CD4-positive, alpha-beta T cell treated with Interleukin-6 for 4 hours (primary cell): ENCODE data around the gene SETD6.
"Not testable (repeated sequence)": the region's sequence is repeated elsewhere in the genome, so short reads cannot be mapped to it uniquely, and the experiment has no call there.

Experiments
- DNase-seq: peaks from one replicate; pipeline ENCODE4 v3.0.0-alpha.2; 2020; ENCODE audit warnings: mixed read lengths

Gene SETD6, protein sequence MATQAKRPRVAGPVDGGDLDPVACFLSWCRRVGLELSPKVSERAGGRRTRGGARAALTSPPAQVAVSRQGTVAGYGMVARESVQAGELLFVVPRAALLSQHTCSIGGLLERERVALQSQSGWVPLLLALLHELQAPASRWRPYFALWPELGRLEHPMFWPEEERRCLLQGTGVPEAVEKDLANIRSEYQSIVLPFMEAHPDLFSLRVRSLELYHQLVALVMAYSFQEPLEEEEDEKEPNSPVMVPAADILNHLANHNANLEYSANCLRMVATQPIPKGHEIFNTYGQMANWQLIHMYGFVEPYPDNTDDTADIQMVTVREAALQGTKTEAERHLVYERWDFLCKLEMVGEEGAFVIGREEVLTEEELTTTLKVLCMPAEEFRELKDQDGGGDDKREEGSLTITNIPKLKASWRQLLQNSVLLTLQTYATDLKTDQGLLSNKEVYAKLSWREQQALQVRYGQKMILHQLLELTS

DNA sequence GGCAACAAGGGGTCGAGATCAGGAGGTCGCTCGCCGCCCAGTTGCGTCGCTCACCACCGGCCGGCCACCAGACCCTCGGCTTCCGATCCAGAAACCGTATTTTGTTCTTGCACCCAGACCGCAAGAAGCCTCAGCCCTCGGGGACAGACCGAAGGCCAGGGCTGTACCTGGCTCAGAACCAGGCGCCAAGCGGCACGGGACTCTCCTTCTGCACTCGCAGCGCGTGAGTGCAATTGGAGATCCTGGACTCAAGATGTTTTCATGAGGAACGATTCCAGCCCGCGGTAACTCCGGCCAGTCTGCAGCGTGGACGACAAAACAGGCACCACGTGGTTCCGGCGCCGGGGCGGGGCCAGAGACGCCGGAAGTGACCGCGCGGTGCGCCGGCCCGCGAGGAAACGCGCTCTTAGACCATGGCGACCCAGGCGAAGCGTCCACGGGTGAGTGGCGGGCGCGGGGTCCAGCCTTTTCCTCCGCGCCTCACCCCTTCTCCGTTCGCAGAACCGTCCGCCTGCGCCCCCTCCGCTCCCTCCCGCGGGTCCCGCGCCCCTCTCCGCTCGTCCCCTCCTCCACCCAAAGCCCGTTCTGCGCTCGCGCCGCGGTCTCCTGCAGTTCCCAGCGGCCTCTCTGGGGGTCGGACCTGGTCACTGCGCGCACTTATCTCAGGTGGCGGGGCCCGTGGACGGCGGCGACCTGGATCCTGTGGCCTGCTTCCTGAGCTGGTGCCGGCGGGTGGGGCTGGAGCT is at the start of gene SETD6:
Gene SETD6 (plus strand): TSS at position 393 of the 746 bp plus-strand sequence. CDS start 21 bp downstream, at position 414.
- peak; percentile 73 for DNase-seq

DNA sequence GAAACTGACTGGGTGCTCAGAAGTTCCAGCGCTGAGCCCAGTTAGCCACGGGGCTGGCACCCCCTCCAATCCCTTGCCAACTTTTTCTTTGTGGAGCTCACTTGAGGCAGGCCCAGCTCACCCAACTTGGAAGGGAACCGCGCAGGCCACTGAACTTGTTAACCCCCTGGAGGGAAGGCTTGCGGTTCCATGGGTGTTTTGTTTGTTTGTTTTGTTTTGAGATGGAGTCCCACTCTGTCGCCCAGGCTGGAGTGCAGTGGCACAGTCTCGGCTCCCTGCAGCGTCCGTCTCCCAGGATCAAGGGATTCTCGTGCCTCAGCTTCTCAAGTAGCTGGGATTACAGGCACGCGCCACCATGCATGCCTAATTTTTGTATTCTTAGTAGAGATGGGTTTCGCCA is 49.5 kb upstream of the SETD6 start:
- DNase-seq = no peak

DNA sequence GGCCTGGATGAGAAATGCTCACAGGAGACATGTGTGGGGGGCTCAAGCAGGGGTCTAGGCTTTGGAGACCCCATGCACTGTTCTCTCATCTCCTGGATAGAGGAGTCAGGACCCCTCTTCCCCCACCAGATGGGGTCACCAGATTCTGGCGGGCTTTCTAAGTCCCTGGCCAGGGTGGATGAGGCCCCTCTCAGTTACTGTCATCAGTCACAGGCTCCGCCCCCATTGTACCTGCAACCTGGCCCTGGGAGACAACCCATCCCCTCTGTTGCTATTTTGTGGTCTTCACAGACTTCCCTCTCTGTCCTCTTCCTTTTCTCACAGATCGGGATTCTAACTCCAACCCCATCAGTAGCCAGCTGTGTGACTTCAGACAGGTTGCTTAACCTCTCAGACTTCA is 48.9 kb upstream of the SETD6 start:
- no peak for DNase-seq

DNA sequence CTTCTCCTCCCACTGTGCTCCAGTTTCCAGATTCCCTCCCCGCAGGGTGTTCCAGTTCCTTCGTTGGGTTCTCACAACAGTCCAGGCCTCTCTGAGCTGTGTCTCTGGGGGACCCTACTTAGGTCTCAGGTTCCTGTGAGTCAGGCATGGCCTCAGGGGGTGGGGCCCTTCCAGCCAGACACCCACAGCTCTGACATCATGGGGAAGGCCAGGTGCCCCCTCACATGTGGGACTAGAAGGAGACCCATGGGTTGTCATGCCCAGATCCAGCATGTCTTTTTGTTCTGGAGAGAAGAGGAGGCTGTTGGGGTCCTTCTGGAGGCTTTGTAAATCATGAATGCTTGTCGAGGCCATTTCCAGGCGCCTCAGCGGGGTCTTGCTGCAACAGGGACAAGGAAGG is 47.4 kb upstream of the SETD6 start:
- DNase-seq = no peak

DNA sequence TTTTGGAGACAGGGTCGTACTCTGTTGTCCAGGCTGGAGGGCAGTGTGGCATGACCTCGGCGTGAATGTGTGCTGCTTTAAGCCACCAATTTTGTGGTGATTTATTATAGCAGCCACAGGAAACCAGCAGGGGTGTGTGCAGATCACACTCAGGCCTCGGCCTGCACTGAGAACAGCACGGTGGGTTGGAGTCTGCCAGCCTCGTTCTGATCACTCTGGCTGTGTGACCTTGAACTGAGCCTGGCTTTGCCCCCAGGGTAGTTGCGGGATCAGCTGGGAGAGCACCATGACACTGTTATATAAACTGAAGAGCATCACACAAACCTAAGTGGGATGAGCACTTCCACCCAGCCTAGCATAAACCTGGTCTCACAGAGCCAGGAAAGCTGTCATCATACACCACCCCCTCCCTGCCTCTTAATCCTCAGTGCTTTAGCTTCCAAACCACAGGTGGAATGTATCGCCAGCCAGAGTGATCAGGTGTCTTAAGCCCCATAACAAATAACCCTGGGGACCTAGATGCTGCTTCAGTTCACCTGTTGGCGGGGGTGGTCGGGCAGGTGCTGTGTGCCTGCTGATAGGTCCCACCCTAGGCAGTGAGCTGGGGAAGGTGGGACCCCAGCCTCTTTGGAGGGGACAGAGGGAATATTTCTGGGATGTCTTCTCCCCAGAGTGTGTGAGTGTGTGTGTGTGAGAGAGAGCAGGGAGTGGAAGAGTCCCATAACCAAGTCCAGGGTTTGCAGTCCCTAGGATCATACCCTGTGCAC is 43.9 kb upstream of the SETD6 start:
- no peak for DNase-seq

DNA sequence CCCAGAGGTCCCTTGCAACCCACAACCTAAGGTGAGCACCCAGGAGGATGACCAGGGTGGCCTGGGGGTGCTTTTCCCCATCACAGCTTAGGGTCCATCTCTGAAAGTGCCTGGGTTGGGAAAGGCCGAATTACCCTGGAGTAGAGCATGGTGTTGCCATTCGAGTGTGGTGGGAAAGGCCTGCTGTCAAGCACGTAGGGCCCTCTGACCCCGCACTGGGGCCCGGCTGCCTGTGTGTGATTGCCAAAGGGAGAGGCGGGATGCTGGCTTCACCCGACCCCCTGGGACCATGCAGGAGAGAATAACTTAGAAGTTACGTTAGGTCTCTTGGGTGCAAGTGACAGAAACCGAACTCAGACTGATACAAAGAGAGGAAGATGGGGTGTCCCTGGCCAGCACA is 43.1 kb upstream of the SETD6 start:
- no peak for DNase-seq

DNA sequence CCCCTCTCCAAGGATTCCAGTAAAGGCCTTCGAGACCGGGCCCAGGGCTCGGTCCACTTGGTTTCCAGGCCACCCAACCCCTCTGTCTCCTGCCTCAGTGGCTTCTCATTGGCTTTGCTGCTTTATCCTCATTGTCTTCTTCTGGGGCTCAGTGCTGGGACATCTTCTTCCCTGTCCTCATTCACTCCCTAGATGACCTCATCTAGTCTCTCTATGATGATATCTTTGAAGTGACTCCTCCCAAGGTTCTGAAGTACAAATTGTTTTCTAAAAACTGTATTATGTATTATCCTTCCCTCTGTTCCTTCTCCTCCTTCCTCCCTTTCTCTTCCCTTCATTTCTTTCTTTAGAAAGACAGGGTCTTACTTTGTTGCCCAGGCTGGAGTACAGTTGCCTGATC is 42.5 kb upstream of the SETD6 start:
- no peak for DNase-seq

DNA sequence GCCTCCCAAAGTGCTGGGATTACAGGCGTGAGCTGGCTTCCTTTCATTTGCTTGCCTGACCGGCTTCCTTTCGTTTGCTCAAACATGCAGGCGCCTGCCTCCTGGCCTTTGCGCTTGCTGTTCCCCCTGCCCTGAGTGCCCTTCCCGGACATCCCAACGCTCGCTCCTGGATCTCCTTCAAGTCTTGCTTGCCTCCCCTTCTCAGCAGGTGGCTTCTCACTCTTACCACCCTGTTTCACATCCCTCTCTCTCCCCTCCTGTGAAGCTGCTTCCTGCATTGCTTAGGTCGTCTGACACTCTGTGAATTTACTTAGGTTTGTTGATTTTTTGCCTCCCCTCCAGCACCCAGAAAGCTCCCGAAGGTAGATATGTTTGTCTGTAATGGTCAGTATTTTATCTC is 41.0 kb upstream of the SETD6 start:
- no peak for DNase-seq

DNA sequence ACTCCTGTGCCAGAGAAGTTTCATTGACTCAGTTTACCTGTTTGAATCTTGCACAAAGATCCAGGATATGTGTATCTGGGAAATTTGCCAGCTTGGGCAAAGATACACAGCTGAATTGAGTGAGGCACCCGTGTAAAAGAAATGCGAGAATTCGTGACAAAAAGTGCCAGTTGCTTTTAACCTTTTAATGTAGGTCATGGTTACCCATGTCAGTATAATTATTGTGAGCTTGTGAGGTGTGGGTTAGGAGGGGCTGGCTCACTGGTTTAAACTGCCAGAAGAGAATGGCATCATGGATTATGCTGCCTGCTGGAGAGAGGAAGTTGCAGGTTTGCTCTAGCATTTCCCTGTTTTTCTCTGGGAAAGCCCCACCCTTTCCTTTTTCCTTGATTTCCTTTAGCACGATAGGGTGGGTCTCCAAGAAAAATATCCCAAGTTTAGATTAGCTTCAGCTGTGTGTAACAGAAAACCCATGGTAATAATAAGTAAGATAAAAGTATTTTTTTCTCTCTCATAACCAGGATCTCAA is 40.2 kb upstream of the SETD6 start:
- no peak for DNase-seq

DNA sequence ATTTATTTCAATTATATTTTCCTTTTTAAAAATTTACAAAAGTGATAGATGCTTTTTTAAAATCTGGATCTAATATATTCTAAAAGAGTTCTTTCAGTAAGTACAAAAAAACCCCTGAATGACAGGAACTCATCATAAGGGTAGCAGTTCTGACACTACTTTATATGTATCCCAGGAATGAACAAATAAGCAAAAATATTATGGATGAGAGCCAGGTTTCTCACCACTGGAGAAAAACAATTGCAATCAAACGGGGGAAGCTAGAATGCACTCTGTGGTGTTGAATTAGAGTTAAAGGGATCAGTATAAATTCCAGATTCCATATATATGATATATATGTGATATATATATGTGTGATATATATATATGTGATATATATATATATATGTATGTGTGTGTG is 38.5 kb upstream of the SETD6 start:
- no peak for DNase-seq

DNA sequence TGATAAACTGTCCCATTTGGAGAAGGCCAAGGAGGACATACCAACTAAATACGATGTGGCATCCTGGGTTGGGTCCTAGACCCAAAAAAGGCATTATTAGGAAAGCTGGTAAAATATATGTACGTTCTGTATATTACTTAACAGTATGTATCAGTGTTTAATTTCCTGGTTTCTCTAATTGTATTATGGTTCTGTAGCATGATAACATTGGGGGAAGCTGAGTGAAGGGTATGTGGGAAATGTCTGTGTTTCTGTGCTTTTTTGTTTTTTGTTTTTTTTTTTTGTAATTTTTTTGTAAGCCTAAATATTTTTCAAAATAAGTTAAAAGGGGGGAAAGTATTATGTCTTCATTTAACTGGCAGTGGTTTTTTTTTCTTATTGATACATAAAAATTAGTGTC is 36.9 kb upstream of the SETD6 start:
- no peak for DNase-seq

DNA sequence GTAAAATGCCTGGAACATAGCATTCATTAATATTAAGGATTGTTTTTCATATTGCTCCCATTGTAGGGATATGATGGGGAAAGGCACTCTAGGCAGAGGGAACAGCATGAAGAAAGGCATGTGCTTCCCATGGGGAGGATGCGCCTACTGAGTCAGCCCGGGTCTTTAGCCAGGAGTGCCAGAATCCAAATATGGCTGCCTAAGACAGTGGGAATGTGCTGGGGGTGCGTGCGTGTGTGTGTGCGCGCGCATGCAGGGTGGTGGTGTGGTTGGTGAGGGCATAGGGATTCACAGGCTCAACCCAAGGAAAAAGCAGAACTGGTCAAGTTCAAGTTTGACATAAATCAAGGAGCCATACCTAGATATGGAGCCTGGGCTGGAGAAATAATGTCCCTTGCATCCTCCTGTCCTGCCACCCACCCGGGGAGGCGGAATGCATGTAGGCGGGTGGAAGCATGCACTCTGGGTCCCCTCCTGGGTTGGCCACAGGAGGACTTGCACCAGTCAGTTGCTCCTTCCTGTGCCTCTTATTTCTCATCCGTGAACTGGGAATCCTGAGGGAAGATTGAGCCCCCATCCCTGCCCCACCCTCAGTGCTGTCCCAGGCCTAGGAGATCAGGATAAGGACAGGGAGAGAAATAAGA is 34.0 kb upstream of the SETD6 start:
- DNase-seq = no peak

DNA sequence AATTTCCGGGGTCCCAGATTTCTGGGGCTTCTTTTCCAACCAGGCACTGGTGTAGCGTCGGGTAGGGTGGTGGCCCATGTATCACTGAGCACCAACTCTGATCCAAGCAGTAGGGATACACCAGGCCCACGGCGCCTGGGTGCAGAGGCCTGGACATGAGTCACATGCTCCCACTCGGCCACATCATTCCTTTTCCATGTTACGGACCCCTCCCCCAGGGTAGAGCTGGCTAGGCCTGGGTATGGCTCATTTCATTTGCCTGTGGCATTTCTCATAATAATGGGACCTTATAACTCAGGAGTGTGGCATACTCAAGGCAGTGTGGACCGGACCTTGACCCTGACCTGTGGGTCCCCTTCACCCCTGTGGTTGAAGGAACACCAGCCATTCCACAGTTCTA is 33.4 kb upstream of the SETD6 start:
- DNase-seq = no peak

DNA sequence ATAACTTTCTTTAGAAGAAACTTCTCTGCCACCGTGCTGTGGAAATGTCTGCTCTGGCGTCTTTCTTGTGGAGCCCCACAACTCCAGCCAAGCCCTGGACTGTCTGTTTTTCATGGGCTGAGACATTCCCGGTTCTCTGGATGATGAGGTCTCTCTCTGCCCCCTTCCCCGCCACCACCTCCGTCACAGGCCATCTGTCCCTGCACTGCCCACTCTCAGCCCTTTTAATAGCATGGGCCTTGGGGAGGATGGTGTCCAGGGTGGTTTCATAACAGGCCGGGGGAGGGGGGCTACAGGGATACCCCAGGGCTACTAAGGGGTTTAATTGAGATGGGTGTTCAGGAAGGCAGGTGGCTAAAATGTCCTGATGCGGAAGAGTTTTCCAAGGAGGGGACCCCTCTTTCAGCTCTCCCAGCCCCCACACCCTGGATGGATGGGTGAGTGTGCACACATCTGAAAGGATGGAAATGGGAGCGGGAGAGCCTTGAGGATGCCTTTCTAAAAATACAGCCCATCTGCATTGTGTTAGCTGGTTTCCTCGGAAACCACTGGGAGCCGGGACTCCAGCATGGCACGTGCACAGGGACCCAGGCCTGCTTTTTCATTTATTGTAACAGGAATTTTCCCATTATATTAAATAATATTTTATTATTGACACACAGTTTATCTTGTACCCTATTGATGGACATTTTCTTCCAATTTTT is 30.0 kb upstream of the SETD6 start:
- DNase-seq = no peak

DNA sequence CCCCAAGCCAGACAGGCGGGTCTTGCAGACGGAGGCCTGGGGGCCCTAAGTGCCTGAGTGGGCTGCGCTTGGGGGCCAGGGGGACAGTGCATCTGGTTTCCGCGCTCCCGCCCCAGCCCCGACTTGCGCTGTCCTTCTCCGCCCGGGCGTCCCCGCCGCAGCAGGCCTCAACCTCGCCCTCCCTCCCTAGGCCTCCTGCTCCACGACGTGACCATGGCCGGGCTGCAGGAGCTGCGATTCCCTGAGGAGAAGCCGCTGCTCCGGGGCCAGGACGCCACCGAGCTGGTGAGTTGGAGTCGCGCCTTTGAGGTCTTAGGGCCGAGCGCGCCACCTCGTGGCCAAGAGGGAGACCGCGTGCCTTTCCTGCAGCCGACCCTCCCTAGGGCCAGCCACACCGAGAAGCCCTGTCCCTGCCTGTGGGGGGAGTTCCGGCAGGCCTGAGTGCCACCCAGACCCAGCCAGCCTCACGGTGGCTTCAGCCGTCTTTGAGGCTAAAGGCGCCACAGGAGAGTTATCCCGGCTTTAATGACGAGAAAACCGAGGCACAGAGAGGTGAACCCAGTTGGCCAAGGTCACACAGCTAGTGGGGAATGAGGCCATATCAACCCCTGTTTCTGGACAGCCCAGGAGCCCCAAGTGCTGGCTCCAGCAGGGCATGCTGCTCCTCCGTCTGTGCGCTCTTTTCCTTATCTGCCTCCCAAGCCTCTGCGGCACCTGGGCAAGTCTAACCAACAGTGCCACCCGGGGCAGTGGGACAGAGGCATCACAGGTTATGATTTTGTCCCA is 27.6 kb upstream of the SETD6 start:
- DNase-seq = peak; percentile 78

DNA sequence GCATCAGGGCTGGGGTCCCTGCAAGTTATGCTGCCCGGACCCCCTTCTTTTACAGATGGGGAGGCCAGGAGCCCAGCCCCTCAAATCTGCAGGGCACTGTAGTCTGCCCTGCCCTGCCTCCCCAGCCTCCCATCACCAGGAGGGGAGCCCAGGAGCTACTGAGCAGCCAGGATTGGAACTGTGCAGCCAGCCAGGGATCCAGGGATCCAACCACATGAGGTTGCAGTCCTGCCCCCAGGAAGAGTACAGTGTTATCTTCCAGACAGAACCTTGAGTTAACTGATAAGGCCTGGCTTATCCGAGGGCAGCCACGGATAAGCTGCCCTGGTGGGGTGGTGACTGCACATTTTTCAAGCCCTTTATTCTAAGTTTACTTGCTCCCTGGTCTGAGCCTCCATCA is 26.8 kb upstream of the SETD6 start:
- DNase-seq = no peak

DNA sequence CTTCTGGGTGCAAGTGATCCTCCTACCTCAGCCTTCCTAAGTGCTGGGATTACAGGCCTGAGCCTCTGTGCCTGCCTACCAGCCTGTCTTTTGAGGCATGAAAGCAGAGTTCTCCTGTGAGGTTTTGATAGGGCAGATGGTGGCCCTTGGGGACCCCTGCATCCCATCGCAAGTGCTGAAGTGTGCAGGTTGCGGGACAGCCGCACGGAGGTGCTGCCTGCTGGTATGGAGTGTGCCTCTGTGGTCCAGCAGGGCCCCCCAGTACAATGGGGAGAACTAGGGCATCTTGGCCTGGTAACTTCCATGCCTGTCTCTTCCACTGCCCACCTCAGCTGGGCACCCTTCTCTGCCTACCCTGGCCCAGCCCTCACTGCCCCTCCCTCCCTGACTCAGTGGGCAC is 25.3 kb upstream of the SETD6 start:
- DNase-seq = no peak

DNA sequence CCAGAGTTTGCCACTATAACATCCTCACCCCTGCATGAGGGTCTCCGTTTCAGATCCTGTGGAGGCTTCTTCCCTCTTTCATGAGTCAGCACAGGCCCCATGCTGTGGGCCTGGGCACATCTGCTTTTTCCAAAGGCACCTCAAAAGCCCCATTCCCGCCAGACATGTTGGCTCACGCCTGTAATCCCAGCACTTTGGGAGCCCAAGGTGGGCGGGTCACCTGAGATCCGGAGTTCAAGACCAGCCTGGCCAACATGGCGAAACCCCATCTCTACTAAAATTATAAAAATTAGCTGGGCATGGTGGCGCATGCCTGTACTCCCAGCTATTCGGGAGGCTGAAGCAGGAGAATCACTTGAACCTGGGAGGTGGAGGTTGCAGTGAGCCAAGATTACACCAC is 24.8 kb upstream of the SETD6 start:
- DNase-seq = not testable (repeated sequence)

DNA sequence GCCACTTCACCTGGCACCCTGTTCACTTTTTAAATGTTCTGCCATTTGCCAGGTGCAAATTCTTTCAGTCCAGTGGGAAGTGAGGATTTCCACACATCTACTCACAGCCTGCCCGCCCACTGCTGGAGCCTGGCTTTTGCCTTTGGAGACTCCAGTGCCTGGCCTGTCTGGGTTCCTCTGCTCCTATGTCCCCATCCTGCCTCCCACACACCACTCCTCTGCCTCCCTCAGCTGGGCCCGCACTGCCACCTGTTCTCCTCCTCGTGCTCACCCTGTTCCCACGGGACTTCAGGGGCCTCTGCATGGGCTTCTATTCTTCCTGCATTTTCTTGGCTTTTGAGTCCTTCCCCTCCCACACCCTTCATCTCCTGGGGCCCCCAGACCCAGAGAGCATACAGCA is 23.3 kb upstream of the SETD6 start:
- DNase-seq = no peak

DNA sequence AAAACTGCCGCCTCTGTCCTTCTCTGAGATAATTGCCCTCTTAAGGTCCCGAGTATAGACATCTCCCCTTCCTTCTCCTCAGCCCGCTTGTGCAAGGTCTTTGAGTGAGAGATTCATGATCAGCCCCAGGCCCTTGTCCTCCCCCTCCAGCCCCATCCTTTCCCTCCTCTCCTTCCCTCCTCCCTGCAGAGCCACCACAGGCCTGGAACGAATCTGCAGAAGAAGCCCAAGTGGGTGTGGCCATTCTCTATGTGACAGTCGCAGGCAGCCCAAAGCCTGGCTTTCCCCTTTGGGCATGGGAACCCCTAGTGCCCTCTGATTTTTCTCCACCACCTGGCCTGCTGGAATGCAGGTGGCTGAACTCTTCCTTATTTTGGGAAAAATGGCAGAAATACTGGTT is 22.6 kb upstream of the SETD6 start:
- DNase-seq = no peak

DNA sequence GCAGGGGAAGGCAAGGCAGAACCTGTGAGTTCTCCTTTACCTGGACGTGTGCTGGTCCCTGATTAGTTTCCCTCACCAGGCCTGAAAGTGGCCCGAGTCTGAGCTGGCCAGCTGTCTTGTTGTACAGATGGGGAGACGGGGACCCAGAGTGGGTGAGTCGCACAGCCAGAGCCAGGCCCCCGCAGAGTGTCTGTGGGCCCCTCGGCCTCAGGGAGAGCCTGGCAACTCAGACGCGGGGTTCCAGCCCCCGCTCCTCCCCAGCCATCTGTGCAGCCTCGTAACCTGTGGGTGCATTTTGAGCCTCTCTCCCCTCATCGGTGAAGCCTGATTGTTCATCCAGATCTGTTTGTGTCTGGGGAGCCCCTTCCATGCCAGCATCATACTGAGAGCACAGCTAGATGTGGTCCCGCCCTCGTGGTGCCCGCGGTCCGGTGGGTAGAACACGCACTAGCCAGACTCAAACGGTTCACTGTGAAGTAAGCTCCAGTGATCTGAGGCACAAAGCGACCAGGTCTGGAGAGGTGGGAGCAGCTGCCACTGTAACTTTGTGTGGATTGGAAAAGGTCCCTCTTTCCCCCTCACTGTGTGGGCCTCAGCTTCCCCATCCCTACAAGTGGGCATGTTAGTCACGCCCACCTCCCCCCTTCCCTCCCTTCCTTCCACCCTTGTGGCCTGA is 21.4 kb upstream of the SETD6 start:
- DNase-seq = no peak
